Measurements from ENCODE around the gene ADGRA1. TPM values are rescaled to one million over a fixed set of nuclear protein-coding genes. Genes with fewer than 3 reads are reported as not detected.

Gene ADGRA1
- total RNA-seq, 1 donor from 2014 or later, result under 0.01 TPM

Other genes starting within 250 kb of the ADGRA1 start
- gene CFAP46, start 145.4 kb upstream of the ADGRA1 start, total RNA-seq, result not detected
- gene KNDC1, start 72.3 kb downstream of the ADGRA1 start, total RNA-seq, result 0.52 TPM
- not detected for gene UTF1, start 142.3 kb downstream of the ADGRA1 start, total RNA-seq
- gene VENTX, start 149.9 kb downstream of the ADGRA1 start, total RNA-seq, result not detected
- 2.6 TPM for gene ADAM8, start 188.9 kb downstream of the ADGRA1 start, total RNA-seq
- gene TUBGCP2, start 220.9 kb downstream of the ADGRA1 start, total RNA-seq, result 39.7 TPM
- gene ZNF511, start 221.0 kb downstream of the ADGRA1 start, total RNA-seq, result 30.3 TPM
- gene CALY, start 249.0 kb downstream of the ADGRA1 start, total RNA-seq, result not detected